H1 (cell line): Measurements from ENCODE around the gene CBLL1. TPM values are rescaled to one million over a fixed set of nuclear protein-coding genes. Genes with fewer than 3 reads are reported as not detected.

Experiments
- CTCF ChIA-PET: fragments of 300-600 bp; sonication (Branson Sonifier 250); formaldehyde crosslinking; loops from one replicate; lab custom pipeline; 2021; ENCODE audit not compliant: partially characterized antibody; lab: Charles Lee
- POLR2A ChIA-PET: fragments of 300-600 bp; sonication (Branson Sonifier 250); formaldehyde crosslinking; loops from one replicate; lab custom pipeline; 2021; ENCODE audit warnings: inconsistent platforms; ENCODE audit not compliant: partially characterized antibody; lab: Charles Lee
- DNase-seq, 2 experiments: peaks; one replicate each; pipeline versions ENCODE4 v3.0.0 to v3.0.0-alpha.2; 2010 to 2022; ENCODE audit warnings: low spot score in 2 of 2, low read depth in 1 of 2, mixed read lengths in 1 of 2
- FAIRE-seq: peaks from 2 replicates; lab custom pipeline; 2011; peaks lifted over from hg19 to GRCh38; lab: Jason Lieb, UNC
- H2AFZ ChIP-seq: 2 replicates; pipeline ENCODE4 v1.8.1; 2012; ENCODE audit warnings: low read length, inconsistent platforms
- H2AK5ac ChIP-seq: 2 replicates; pipeline ENCODE4 v1.6.1; 2013; ENCODE audit warnings: low read depth, low read length
- H2BK120ac ChIP-seq: replicated peaks from 2 replicates; pipeline ENCODE3; 2013; ENCODE audit warnings: low read depth, low read length, inconsistent platforms
- H2BK12ac ChIP-seq: 2 replicates; pipeline ENCODE4 v1.6.1; 2013; ENCODE audit warnings: low read depth, low read length
- H2BK15ac ChIP-seq: 2 replicates; pipeline ENCODE4 v1.6.1; 2013; ENCODE audit warnings: low read length
- H2BK20ac ChIP-seq: 2 replicates; pipeline ENCODE4 v1.6.1; 2013; ENCODE audit warnings: low read length
- H2BK5ac ChIP-seq: 2 replicates; pipeline ENCODE4 v1.6.1; 2013; ENCODE audit warnings: low read depth, low read length
- H3K14ac ChIP-seq: 2 replicates; pipeline ENCODE4 v1.6.1; 2013; ENCODE audit warnings: inconsistent platforms; ENCODE audit not compliant: insufficient read length
- H3K18ac ChIP-seq: 2 replicates; pipeline ENCODE4 v1.6.1; 2013; ENCODE audit warnings: low read length; ENCODE audit errors: extremely low read depth
- H3K23ac ChIP-seq: 2 replicates; pipeline ENCODE4 v1.6.1; 2013; ENCODE audit warnings: inconsistent platforms; ENCODE audit not compliant: insufficient read length
- H3K23me2 ChIP-seq: 2 replicates; pipeline ENCODE4 v1.6.1; 2013; ENCODE audit warnings: low read depth, low read length
- H3K27ac ChIP-seq: 2 replicates; pipeline ENCODE4 v1.6.1; 2011; ENCODE audit warnings: low read depth, low read length, inconsistent platforms
- H3K27me3 ChIP-seq, 4 experiments: replicated peaks in 1 of 4; 1 replicate in 1 of 4; 2 replicates in 3 of 4; pipeline versions ENCODE4 v1.6.1 to v1.8.1; 2011 to 2013; ENCODE audit warnings: low read length in 3 of 4, mild to moderate bottlenecking in 3 of 4, inconsistent platforms in 2 of 4, mixed read lengths in 2 of 4, moderate library complexity in 1 of 4; ENCODE audit not compliant: control insufficient read depth in 3 of 4, insufficient read depth in 3 of 4; ENCODE audit errors: extremely low read depth in 1 of 4
- H3K36me3 ChIP-seq, 4 experiments: 2 replicates each; pipeline versions ENCODE4 v1.6.1 to v1.8.1; 2011 to 2013; ENCODE audit warnings: mild to moderate bottlenecking in 4 of 4, low read length in 3 of 4, moderate library complexity in 2 of 4, control low read depth in 1 of 4, inconsistent platforms in 1 of 4; ENCODE audit not compliant: insufficient read depth in 4 of 4, control insufficient read depth in 2 of 4
- H3K4ac ChIP-seq: replicated peaks from 2 replicates; pipeline ENCODE3; 2013; ENCODE audit warnings: low read length, low read depth, mixed read lengths, inconsistent platforms; ENCODE audit not compliant: insufficient read length
- H3K4me1 ChIP-seq, 4 experiments: replicated peaks in 1 of 4; 1 replicate in 1 of 4; 2 replicates in 3 of 4; pipeline versions ENCODE4 v1.6.1 to v1.8.1; 2011 to 2013; ENCODE audit warnings: low read length in 3 of 4, inconsistent platforms in 2 of 4, mixed read lengths in 1 of 4; ENCODE audit not compliant: insufficient read depth in 4 of 4, control insufficient read depth in 3 of 4
- H3K4me2 ChIP-seq, 2 experiments: 2 replicates each; pipeline versions ENCODE4 v1.6.1 to v1.8.1; 2011 to 2013; ENCODE audit warnings: low read depth in 2 of 2, low read length in 2 of 2, control low read depth in 1 of 2, inconsistent platforms in 1 of 2, mild to moderate bottlenecking in 1 of 2; ENCODE audit not compliant: insufficient read depth in 1 of 2
- H3K4me3 ChIP-seq, 4 experiments: fragments of 200-600, 300-600 bp in 1 of 4; sonication (generic), shearing (Covaris generic), sonication (Bioruptor Twin) in 1 of 4; 2 replicates each; pipeline versions ENCODE4 v1.5.1 to v1.8.1; 2011 to 2016; ENCODE audit warnings: low read length in 4 of 4, low read depth in 3 of 4, control low read depth in 2 of 4, inconsistent platforms in 2 of 4, mild to moderate bottlenecking in 2 of 4, mixed read lengths in 1 of 4, moderate library complexity in 1 of 4; ENCODE audit not compliant: insufficient read depth in 2 of 4; ENCODE audit errors: extremely low read depth in 1 of 4
- H3K56ac ChIP-seq: replicated peaks from 2 replicates; pipeline ENCODE3; 2013; ENCODE audit warnings: low read depth, mild to moderate bottlenecking, mixed read lengths, low read length, inconsistent platforms; ENCODE audit not compliant: insufficient read length
- H3K79me1 ChIP-seq: 2 replicates; pipeline ENCODE4 v1.6.1; 2013; ENCODE audit warnings: low read depth, low read length, control low read depth
- H3K79me2 ChIP-seq, 2 experiments: 2 replicates each; pipeline versions ENCODE4 v1.6.1 to v1.8.1; 2012 to 2013; ENCODE audit warnings: low read length in 2 of 2, mild to moderate bottlenecking in 2 of 2, inconsistent platforms in 1 of 2; ENCODE audit not compliant: insufficient read depth in 2 of 2, control insufficient read depth in 1 of 2
- H3K9ac ChIP-seq, 4 experiments: replicated peaks in 1 of 4; 1 replicate in 1 of 4; 2 replicates in 3 of 4; pipeline versions ENCODE4 v1.6.1 to v1.8.1; 2011 to 2013; ENCODE audit warnings: low read depth in 3 of 4, low read length in 3 of 4, control low read depth in 2 of 4, mild to moderate bottlenecking in 2 of 4, moderate library complexity in 2 of 4, inconsistent platforms in 1 of 4; ENCODE audit errors: extremely low read depth in 1 of 4
- H3K9me3 ChIP-seq, 2 experiments: 2 replicates each; pipeline versions ENCODE4 v1.6.1 to v1.8.1; 2012 to 2013; ENCODE audit warnings: mild to moderate bottlenecking in 2 of 2, moderate library complexity in 2 of 2, control low read depth in 1 of 2, inconsistent platforms in 1 of 2, low read depth in 1 of 2, low read length in 1 of 2, mixed read lengths in 1 of 2; ENCODE audit not compliant: insufficient read depth in 2 of 2
- H4K20me1 ChIP-seq, 2 experiments: replicated peaks in 1 of 2; 2 replicates each; pipeline versions ENCODE3 to v1.8.1; 2011 to 2013; ENCODE audit warnings: inconsistent platforms in 2 of 2, low read length in 2 of 2, mild to moderate bottlenecking in 1 of 2; ENCODE audit not compliant: insufficient read depth in 2 of 2, control insufficient read depth in 1 of 2
- H4K5ac ChIP-seq: 2 replicates; pipeline ENCODE4 v1.6.1; 2013; ENCODE audit warnings: low read length, low read depth, mixed read lengths, inconsistent platforms; ENCODE audit not compliant: insufficient read length
- H4K8ac ChIP-seq: 2 replicates; pipeline ENCODE4 v1.8.0; 2013; ENCODE audit warnings: mild to moderate bottlenecking, moderate library complexity, low read length, inconsistent platforms; ENCODE audit not compliant: insufficient read depth; ENCODE audit errors: extremely low read depth
- H4K91ac ChIP-seq: replicated peaks from 2 replicates; pipeline ENCODE3; 2013; ENCODE audit warnings: low read length, mixed read lengths, inconsistent platforms; ENCODE audit not compliant: insufficient read length
- ASH2L ChIP-seq: fragments of 200-600, 300-600 bp; sonication (generic); IDR thresholded peaks from one replicate; pipeline ENCODE4 v1.7.1; 2017; ENCODE audit warnings: low read length
- E2F6 ChIP-seq: IDR thresholded peaks from 2 replicates; pipeline ENCODE4 v1.6.1; 2012; ENCODE audit warnings: inconsistent platforms
- PHF8 ChIP-seq: fragments of 200-600 bp; sonication (generic); conservative IDR thresholded peaks from 2 replicates; pipeline ENCODE4 v1.7.1; 2012; ENCODE audit warnings: low read depth, mild to moderate bottlenecking, inconsistent platforms, low read length, moderate library complexity
- POLR2AphosphoS5 ChIP-seq: IDR thresholded peaks from 2 replicates; pipeline ENCODE4 v1.6.1; 2011; ENCODE audit warnings: low read depth, low read length
- RAD21 ChIP-seq, 2 experiments: IDR thresholded peaks in 1 of 2; conservative IDR thresholded peaks in 1 of 2; 2 replicates each; pipeline ENCODE4 v1.6.1; 2011; ENCODE audit warnings: low read depth in 2 of 2, low read length in 2 of 2, improper control_type of control experiment in 1 of 2, inconsistent platforms in 1 of 2, mild to moderate bottlenecking in 1 of 2, moderate library complexity in 1 of 2
- RXRA ChIP-seq: IDR thresholded peaks from 2 replicates; pipeline ENCODE4 v1.6.1; 2011; ENCODE audit warnings: low read depth, mild to moderate bottlenecking, low read length, moderate library complexity; ENCODE audit not compliant: insufficient read depth
- SP4 ChIP-seq: IDR thresholded peaks from 2 replicates; pipeline ENCODE4 v1.6.1; 2012; ENCODE audit warnings: low read length, inconsistent platforms
- TAF1 ChIP-seq: IDR thresholded peaks from 2 replicates; pipeline ENCODE4 v1.6.1; 2011; ENCODE audit warnings: mild to moderate bottlenecking, low read depth, low read length
- YY1 ChIP-seq: IDR thresholded peaks from 2 replicates; pipeline ENCODE4 v1.6.1; 2011; ENCODE audit warnings: low read depth, mild to moderate bottlenecking, low read length
- WGBS, 2 experiments: shearing (Covaris generic) in 1 of 2; methylation state at CpG; one replicate each; pipeline versions ENCODE4 v1.1.6 to v1.1.7; 2013 to 2015; ENCODE audit warnings: low lambda C conversion rate in 2 of 2, mixed read lengths in 2 of 2, inconsistent platforms in 1 of 2, low coverage in 1 of 2, missing lambda C conversion rate in 1 of 2; ENCODE audit not compliant: insufficient replicate concordance in 2 of 2, insufficient coverage in 1 of 2, insufficient read length in 1 of 2; ENCODE audit errors: extremely low coverage in 1 of 2, missing lambda C conversion rate in 1 of 2; 5-methylcytosine and 5-hydroxymethylcytosine counted together
- polyA plus RNA-seq, 7 experiments: library from polyadenylated mRNA; depleted of rRNA in 3 of 7; stranded (reverse) in 5 of 7; unstranded in 2 of 7; fragments of >200 nt in 5 of 7; fragments of 200-250 nt in 2 of 7; gene quantifications; 1 replicate in 5 of 7; 2 replicates in 1 of 7; 4 replicates in 1 of 7; pipeline versions ENCODE4 v1.2.1 to v1.2.3, GENCODE V29; 2011 to 2013; ENCODE audit warnings: missing spikeins in 2 of 7, mixed read lengths in 2 of 7
- total RNA-seq: library from RNA; stranded (reverse); fragmentation: NEBNext Ultra II Directional; extraction: Animal tissue kit (Norgen Biotek cat#: 25700); gene quantifications from 2 replicates; pipeline ENCODE4 v1.2.1, GENCODE V29; 2021

The CBLL1 gene
- total and polyA plus RNA-seq, 2 of the 8 experiments (the other 6 are each of a cell fraction or from before 2014, with no cell fraction given), result 27.0 to 34.0 TPM

DNA sequence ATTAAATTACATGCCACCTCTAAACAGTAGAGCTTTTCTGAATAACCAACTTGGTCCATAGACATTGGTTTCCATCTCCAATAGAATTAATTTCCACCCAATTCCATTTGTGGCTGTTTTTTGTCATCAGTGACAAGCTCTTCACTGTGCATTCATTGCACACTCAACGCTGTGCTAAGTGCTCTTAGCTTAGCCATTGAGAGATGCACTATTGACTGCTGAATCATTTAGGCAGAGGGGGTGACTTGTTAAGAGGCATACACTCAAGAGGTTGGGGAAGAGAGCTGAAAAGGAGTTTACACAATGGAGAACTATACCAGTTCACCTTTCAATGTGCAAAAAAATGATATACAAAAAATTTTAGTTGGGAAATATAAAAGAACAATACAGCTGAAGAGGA is 31.9 kb upstream of the CBLL1 start:
- no peak overlapping the region for H3K27ac ChIP-seq

More for the DNA sequence above, 31.9 kb upstream of the CBLL1 start:
- Histone ChIP-seq H2BK12ac (no peak overlapping the region), H3K4me1 (no peaks in the 10 kb centered on the region), H3K4ac (no peak overlapping the region), H2BK20ac (no peak overlapping the region), H3K79me1 (no peaks in the 10 kb centered on the region), H2BK5ac (no peak overlapping the region), H3K14ac (no peak overlapping the region), H4K20me1 (no peaks in the 10 kb centered on the region), H4K91ac (no peak overlapping the region), H3K56ac (no peak overlapping the region), H2AFZ (no peak overlapping the region), H3K23me2 (no peaks in the 10 kb centered on the region), H3K79me2 (no peaks in the 10 kb centered on the region), H3K9me3 (no peaks in the 10 kb centered on the region), H4K5ac (no peak overlapping the region), H3K23ac (no peak overlapping the region), H2BK15ac (no peak overlapping the region), H3K4me3 (no peak overlapping the region), H3K36me3 (no peaks in the 10 kb centered on the region), H3K4me2 (no peak overlapping the region), H2AK5ac (no peak overlapping the region), H3K27me3 (no peaks in the 10 kb centered on the region), H4K8ac (no peak overlapping the region), H3K18ac (no peak overlapping the region)
- FAIRE-seq, result no peak
- no peak for DNase-seq
- ChIA-PET POLR2A (no interaction called here), CTCF (interaction anchor here (0.7 to 2.0 kb wide), 7 partner anchors 11 to 484 kb away, joined by 3 to 6 read pairs (median 3); no protein-coding TSS in a partner anchor)
- 86% methylated on average over 1 of the region's 1 CpG; no CpG with 5 or more reads in 1 of the 2 experiments for WGBS, 2 experiments
- TF ChIP-seq TAF1 (no peak), RAD21 (IDR thresholded peaks at IDR 0.05 in 1 of 2, conservative IDR thresholded peaks at IDR 0.05 in 1 of 2; ENCODE audit: low read depth in 2 of 2, low read length in 2 of 2) (no peak), E2F6 (no peak), YY1 (no peak), RXRA (no peak), PHF8 (no peak), POLR2AphosphoS5 (no peak), SP4 (no peak), ASH2L (no peak)
- TF ChIP-seq, all 59 proteins: peak for 0
- no peak overlapping the region for H3K9ac ChIP-seq
- no peak overlapping the region for H2BK120ac ChIP-seq
